ENCODE data around the gene FZR1.

Gene FZR1

GRCh38 chr19:3474010-3474409, 32.1 kb upstream of the FZR1 start:
- DNase-seq, result no peak

DNA sequence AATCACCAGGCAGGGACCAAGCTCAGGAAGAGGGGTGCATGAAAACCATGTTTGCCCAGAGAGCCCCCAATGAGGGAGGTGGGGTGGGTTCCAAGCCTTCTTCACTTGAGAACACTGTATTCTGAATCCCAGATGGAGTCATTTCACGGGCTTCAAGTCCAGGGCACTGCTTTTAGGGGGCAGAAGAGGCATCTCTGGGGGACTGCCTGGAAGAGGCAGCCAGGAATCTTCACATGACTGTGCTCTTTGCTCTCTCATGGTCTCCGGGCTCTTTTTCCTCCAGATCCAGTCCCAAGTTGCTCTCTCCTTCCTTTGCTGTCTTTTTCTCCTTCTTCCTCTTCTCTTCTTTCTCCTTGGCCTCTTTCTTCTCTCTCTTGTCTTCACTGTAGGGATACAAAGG, 31.5 kb upstream of the FZR1 start:
- DNase-seq, result no peak

GRCh38 chr19:3475449-3475848, 30.7 kb upstream of the FZR1 start:
- DNase-seq, result no peak

DNA sequence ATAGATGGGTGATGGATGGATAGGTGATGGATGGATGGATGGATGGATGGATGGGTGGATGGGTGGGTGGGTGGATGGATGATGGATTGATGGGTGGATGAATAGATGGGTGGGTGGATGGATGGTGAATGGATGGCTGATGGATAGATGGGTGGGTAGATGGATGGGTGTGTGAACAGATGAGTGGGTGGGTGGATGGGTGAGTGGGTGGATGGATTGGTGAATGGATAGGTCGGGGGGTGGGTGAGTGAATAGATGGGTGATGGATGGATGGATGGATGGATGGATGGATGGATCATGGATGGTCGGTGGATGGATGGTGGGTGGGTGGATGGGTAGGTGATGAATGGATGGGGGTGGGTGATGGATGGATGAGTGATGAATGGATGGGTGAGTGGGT, 29.3 kb upstream of the FZR1 start:
- DNase-seq, result no peak

DNA sequence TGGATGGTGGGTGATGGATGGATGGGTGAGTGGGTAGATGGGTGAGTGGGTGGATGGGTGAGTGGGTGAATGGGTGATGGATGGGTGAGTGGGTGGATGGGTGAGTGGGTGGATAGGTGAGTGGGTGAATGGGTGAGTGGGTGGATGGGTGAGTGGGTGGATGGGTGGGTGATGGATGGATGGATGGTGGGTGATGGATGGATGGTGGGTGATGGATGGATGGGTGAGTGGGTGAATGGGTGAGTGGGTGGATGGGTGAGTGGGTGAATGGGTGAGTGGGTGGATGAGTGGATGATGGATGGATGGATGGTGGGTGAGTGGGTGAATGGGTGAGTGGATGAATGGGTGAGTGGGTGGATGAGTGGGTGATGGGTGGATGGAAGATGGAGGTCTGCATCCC, 28.6 kb upstream of the FZR1 start:
- DNase-seq, result no peak

GRCh38 chr19:3477951-3478350, 28.2 kb upstream of the FZR1 start:
- DNase-seq, result no peak

GRCh38 chr19:3478409-3479176, 27.5 kb upstream of the FZR1 start:
- no peak for DNase-seq

DNA sequence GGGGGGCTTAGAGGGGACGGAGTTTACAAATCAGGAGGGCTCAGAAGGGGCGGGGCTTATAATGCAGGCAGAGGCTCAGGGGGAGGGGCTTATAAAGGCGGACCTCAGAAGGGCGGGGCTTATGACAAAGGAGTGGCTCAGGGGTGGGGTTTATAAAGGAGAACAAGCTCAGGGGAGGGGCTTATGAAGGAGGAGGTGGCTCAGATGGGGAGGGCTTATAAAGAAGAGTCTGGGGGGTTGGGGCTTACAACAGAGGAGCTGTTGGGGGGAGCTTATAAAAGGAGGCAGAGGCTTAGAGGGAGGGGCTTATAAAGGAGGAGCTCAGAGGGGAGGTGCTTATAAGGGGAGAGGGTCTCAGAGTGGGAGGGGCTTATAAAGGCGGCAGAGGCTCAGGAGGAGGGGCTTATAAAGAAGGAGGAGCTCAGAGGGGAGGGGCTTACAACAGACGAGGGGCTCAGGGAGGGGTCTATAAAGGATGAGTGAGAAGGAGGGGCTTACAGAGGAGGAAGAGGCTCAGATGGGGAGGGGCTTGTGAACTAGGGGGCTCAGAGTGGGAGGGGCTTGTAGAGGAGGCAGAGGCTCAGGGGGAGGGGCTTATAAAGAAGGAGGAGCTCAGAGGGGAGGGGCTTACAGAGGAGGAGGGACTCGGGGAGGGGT, 26.8 kb upstream of the FZR1 start:
- no peak for DNase-seq

DNA sequence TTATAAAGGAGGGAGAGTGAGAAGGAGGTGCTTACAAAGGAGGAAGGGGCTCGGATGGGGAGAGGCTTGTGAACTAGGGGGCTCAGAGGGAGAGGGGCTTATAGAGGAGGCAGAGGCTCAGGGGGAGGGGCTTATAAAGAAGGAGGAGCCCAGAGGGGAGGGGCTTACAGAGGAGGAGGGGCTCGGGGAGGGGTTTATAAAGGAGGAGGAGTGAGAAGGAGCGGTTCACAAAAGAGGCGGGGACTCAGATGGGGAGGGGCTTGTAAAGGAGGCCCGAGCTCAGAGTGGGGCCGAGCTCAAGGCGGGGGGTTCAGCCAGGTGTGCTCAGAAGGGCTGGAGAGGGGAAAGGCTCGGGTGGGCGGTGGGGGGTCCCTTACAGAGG, 26.3 kb upstream of the FZR1 start:
- DNase-seq, result no peak

DNA sequence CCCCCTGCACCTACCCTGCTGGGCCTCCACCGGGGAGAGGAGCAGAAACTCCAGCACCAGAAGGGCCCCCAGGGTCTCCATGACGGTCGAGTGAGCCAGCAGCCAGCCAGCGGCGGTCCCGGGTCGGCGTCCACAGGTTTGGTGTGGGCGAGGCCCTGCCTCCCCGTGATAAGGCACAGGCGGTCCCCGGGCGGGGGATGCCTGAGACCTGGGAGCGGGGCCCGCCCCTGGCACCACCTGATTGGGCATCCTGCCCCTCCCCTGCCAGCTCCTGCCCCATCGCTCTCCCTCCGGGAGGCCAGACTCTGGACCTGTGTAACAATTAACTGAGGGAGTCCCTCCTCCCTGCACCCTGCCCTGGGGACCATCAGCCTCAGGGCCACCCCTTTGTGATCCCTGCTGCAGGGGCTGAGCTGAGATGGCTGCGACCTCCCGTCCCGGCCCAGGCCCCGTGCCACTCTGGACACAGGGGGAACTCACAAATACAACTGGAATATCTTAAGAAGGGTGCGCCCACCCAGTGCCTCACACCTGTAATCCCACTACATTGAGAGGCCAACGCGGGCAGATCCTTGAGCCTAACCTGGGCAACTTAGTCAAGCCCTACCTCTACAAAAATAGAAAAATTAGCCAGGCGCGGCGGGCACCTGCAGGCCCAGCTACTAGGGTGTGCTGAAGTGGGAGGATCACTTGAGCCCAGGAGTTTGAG, 25.6 kb upstream of the FZR1 start, which contains the start of gene SMIM24:
Gene SMIM24 (minus strand): TSS at position 143 of the 709 bp plus-strand sequence. CDS start 62 bp downstream, at position 81.
- no peak for DNase-seq

GRCh38 chr19:3481241-3482090, 24.6 kb upstream of the FZR1 start:
- no peak for DNase-seq

- no peak for DNase-seq
These were observed 23.4 kb upstream of the FZR1 start for GRCh38 chr19:3482507-3483225.

DNA sequence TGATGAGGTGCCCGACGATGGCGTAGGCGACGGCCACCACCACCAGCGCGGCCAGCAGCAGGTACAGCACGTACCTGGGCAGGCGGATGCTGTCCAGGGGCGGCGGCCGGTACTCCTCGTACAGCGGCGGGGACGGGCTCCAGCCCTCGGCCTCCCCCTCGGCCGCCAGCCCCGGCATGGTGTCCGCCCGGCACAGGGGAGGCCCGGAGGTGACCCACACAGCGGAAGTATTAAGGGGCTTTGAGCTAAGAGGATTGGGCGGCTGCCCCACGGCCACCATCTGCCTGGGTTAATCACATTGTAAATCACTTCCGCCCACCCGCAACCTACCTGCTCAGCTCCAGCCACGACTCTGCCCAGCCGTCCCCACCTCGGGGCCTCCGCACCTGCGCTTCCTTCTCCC, 22.9 kb upstream of the FZR1 start, which contains the start of gene SMIM44:
Gene SMIM44 (minus strand): TSS at position 216 of the 403 bp plus-strand sequence. CDS start 38 bp downstream, at position 178.
- no peak for DNase-seq

GRCh38 chr19:3491396-3492119, 14.6 kb upstream of the FZR1 start:
- no peak for DNase-seq

DNA sequence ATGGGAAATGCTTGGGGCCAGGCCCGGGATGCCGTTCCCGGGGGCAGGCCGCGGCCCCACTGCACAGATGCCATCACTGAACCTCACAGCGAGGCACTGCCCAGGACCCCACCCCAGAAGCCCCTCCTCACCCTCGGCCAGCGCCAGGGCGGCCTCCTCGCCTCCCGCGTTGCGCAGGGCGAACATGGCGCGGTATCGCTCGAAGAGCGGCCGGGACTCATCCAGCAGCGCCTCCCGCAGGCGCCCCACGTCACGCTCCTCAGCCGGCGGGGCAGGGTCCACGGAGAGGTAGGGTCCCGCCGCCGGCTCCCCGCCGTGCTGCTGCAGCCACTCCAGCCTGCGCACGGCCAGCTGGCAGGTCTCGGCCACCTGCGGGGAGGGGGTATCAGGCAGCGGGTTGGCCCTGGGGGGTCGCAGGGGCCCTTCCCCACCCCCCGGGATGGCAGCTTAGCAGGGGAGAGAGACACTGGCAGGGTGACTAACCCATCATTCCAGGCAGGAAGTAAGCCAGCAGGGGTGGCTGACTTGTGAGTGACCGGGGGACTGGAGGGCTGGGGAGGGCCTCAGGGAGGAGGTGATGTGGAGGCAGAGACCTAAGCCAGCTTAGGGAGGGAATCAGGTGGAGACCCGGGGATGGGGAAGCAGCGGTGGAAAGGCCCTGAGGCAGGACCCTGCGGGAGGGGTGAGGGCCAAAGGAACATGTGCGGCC, 13.8 kb upstream of the FZR1 start:
- no peak for DNase-seq

DNA sequence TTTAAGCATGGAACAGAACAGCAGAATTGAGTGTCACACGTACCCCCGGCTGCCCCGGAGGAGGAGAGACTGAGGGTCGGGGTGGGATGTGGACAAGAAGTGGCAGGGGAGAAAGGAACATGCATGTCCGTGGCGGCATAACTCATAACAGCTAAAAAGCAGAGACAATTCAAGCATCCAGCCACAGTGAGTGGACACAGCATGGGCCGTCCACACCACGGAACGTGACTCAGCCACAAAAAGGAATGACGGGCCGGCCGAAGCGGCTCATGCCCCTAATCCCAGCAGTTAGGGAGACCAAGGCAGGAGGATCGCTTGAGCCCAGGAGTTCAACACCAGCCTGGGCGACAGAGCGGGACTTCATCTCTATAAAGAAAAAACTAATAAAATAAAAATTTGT, 13.2 kb upstream of the FZR1 start:
- no peak for DNase-seq

GRCh38 chr19:3493651-3494050, 12.5 kb upstream of the FZR1 start:
- no peak for DNase-seq

DNA sequence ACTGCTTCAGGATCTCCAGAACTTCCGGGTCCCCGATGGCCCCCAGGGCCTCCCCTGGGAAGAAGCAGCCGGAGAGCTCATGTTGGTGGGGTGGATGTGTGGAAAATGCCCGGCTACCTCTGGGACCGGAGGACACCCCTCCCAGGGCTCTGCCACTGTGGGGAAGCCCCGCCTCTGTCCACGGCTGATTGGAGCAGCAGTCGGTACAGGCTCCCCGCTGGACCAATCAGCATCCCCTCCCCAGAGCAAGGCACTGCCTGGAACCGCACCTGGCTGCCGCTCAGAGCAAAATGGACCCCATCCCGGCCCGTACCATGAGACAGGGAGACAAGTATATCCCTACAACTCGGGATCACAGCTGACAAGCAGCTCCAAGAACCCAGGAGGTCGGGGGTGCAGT, 12.1 kb upstream of the FZR1 start:
- no peak for DNase-seq

DNA sequence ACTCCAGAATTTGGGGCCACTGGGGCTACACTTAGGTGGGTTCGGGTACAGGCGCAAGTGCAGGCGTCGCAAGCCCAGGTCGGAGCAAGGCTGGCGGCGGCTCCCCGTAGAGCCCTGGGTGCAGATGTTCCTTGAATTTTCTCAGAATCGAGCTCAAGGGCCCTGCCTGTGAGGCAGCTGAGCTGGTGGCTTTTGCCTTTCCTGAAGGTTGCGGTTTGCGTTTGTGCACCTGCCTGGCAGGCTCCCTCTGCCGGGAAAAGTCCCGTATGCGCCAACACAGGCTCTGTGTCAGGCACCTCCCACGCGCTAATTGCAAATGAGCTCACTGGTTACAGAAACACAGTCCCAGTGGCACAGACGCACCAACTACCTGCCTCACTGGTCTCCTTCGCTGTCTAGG, 11.6 kb upstream of the FZR1 start:
- no peak for DNase-seq

- DNase-seq, result no peak
These were observed 9.5 kb upstream of the FZR1 start for GRCh38 chr19:3496392-3497273.

Measured in SW 1271 (cell line).